Uterus (tissue), 2 donors: ENCODE data around the gene STK11.

Experiments
- POLR2A ChIP-seq, 2 donors: fragments of 450-650 bp; IDR thresholded peaks; one replicate each; pipeline ENCODE4 v1.6.1; 2016; ENCODE audit warnings: antibody characterized with exemption in 2 of 2, mild to moderate bottlenecking in 1 of 2, moderate library complexity in 1 of 2
- TF ChIP-seq, protein P1 (sequence below), 4 experiments: fragments of 200-600 bp in 2 of 4; fragments of 450-650 bp in 2 of 4; sonication (generic) in 2 of 4; IDR thresholded peaks; one replicate each; pipeline ENCODE4 v1.5.1; 2016 to 2019; ENCODE audit warnings: antibody characterized with exemption in 4 of 4, mild to moderate bottlenecking in 2 of 4, moderate library complexity in 1 of 4

- TF ChIP-seq, protein P1, sequence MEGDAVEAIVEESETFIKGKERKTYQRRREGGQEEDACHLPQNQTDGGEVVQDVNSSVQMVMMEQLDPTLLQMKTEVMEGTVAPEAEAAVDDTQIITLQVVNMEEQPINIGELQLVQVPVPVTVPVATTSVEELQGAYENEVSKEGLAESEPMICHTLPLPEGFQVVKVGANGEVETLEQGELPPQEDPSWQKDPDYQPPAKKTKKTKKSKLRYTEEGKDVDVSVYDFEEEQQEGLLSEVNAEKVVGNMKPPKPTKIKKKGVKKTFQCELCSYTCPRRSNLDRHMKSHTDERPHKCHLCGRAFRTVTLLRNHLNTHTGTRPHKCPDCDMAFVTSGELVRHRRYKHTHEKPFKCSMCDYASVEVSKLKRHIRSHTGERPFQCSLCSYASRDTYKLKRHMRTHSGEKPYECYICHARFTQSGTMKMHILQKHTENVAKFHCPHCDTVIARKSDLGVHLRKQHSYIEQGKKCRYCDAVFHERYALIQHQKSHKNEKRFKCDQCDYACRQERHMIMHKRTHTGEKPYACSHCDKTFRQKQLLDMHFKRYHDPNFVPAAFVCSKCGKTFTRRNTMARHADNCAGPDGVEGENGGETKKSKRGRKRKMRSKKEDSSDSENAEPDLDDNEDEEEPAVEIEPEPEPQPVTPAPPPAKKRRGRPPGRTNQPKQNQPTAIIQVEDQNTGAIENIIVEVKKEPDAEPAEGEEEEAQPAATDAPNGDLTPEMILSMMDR (IDR thresholded peaks at IDR 0.05): no peak
- no peak for TF ChIP-seq POLR2A (IDR thresholded peaks at IDR 0.05)
Measured at GRCh38 chr19:1239420-1239795, 33.8 kb downstream of the STK11 start.
